ENCODE results near the gene ABCG4. TPM values are rescaled to one million over a fixed set of nuclear protein-coding genes. Genes with fewer than 3 reads are reported as not detected.

ABCG4 gene
- total RNA-seq, 1 experiment from 2014 or later: 1.9 TPM

GRCh38 chr11:119202554-119202953, 53.7 kb downstream of the ABCG4 start:
- no peak for TF ChIP-seq EZH2 (IDR thresholded peaks at IDR 0.05)
- TF ChIP-seq RAD21 (IDR thresholded peaks at IDR 0.05; ENCODE audit: low read depth): no peak
- no peak for TF ChIP-seq SIN3A (IDR thresholded peaks at IDR 0.05; ENCODE audit: low read depth)
- no peak for TF ChIP-seq FOSL1 (IDR thresholded peaks at IDR 0.05; ENCODE audit: low read depth)
- TF ChIP-seq, protein P1, sequence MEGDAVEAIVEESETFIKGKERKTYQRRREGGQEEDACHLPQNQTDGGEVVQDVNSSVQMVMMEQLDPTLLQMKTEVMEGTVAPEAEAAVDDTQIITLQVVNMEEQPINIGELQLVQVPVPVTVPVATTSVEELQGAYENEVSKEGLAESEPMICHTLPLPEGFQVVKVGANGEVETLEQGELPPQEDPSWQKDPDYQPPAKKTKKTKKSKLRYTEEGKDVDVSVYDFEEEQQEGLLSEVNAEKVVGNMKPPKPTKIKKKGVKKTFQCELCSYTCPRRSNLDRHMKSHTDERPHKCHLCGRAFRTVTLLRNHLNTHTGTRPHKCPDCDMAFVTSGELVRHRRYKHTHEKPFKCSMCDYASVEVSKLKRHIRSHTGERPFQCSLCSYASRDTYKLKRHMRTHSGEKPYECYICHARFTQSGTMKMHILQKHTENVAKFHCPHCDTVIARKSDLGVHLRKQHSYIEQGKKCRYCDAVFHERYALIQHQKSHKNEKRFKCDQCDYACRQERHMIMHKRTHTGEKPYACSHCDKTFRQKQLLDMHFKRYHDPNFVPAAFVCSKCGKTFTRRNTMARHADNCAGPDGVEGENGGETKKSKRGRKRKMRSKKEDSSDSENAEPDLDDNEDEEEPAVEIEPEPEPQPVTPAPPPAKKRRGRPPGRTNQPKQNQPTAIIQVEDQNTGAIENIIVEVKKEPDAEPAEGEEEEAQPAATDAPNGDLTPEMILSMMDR (IDR thresholded peaks at IDR 0.05 in 2 of 3, conservative IDR thresholded peaks at IDR 0.05 in 1 of 3; ENCODE audit: borderline replicate concordance in 1 of 3, insufficient read depth in 1 of 3, low read depth in 2 of 3, low read length in 2 of 3): no peak
- no peak for TF ChIP-seq ZFX (IDR thresholded peaks at IDR 0.05)
- no peak for TF ChIP-seq EZH2phosphoT487 (IDR thresholded peaks at IDR 0.05; ENCODE audit: borderline replicate concordance)
- no peak for TF ChIP-seq CEBPB (IDR thresholded peaks at IDR 0.05; ENCODE audit: low read depth)
- no peak for TF ChIP-seq SP1 (IDR thresholded peaks at IDR 0.05; ENCODE audit: low read depth)
- TF ChIP-seq SRF (IDR thresholded peaks at IDR 0.05; ENCODE audit: low read depth): no peak
- no peak for TF ChIP-seq ZBTB33 (IDR thresholded peaks at IDR 0.05; ENCODE audit: extremely low read depth, insufficient replicate concordance, low read length)
- no peak for TF ChIP-seq POLR2AphosphoS5 (IDR thresholded peaks at IDR 0.05; ENCODE audit: low read depth, low read length)
- no peak for TF ChIP-seq JUND (IDR thresholded peaks at IDR 0.05)
- no peak for TF ChIP-seq ZNF274 (IDR thresholded peaks at IDR 0.05; ENCODE audit: low read depth, low read length)
- TF ChIP-seq, protein P2, sequence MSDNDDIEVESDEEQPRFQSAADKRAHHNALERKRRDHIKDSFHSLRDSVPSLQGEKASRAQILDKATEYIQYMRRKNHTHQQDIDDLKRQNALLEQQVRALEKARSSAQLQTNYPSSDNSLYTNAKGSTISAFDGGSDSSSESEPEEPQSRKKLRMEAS (IDR thresholded peaks at IDR 0.05): no peak
- TF ChIP-seq REST (IDR thresholded peaks at IDR 0.05; ENCODE audit: low read depth): no peak
- TF ChIP-seq POLR2A (IDR thresholded peaks at IDR 0.05; ENCODE audit: borderline replicate concordance, extremely low read depth, insufficient read depth, insufficient read length): no peak
- no peak for TF ChIP-seq CBX3 (IDR thresholded peaks at IDR 0.05; ENCODE audit: low read depth)
- TF ChIP-seq YY1 (IDR thresholded peaks at IDR 0.05; ENCODE audit: extremely low read depth, insufficient replicate concordance, low read depth, low read length): no peak
- Histone ChIP-seq H3K27ac (ENCODE audit: low read depth, low read length) (no peak overlapping the region), H3K79me2 (ENCODE audit: insufficient read depth, low read length) (peaks cover 9% of the 10 kb centered on the region), H3K4me3 (replicated peaks in 1 of 2; ENCODE audit: low read depth in 1 of 2, low read length in 2 of 2) (no peak overlapping the region), H3K9me3 (ENCODE audit: control insufficient read depth in 1 of 2, insufficient read depth in 1 of 2, low read depth in 1 of 2, low read length in 2 of 2) (no peaks in the 10 kb centered on the region), H3K9me2 (ENCODE audit: insufficient read depth) (no peaks in the 10 kb centered on the region), H3K4me2 (ENCODE audit: low read length) (no peak overlapping the region), H3K27me3 (ENCODE audit: insufficient read depth, low read length) (no peaks in the 10 kb centered on the region), H3K36me3 (ENCODE audit: control insufficient read depth in 1 of 2, insufficient read depth in 2 of 2, low read length in 2 of 2) (no peaks in the 10 kb centered on the region), H3K9ac (ENCODE audit: low read length) (no peak overlapping the region), H2AFZ (ENCODE audit: low read depth, low read length, poor library complexity, severe bottlenecking) (no peak overlapping the region), H4K20me1 (ENCODE audit: insufficient read depth) (no peaks in the 10 kb centered on the region), H3K4me1 (ENCODE audit: control insufficient read depth in 1 of 2, insufficient read depth in 2 of 2, low read length in 2 of 2) (peaks cover 10 to 16% of the 10 kb centered on the region in 2 experiments)
- intact Hi-C loops (cut with micrococcal nuclease): no loop called here
- DNase-seq (ENCODE audit: low read depth, low spot score) (no peak), ATAC-seq (no peak)
- ChIA-PET RAD21 (ENCODE audit: low non-redundant PET in 1 of 2, low total read pairs in 2 of 2, uncharacterized antibody in 2 of 2, unreplicated experiment in 2 of 2) (no interaction called here), POLR2A (no interaction called here), CTCF (no interaction called here)
- BruUV-seq (replicated peaks): no TSS peak
